ENCODE measurements around the gene AAK1.

AAK1 gene

GRCh38 chr2:69538872-69539548 is 104.5 kb downstream of the AAK1 start:
- no peak for DNase-seq (ENCODE audit: low spot score)

GRCh38 chr2:69538249-69538648 is 105.3 kb downstream of the AAK1 start:
- no peak for DNase-seq (ENCODE audit: low spot score)

GRCh38 chr2:69535817-69536241 is 107.7 kb downstream of the AAK1 start:
- DNase-seq (ENCODE audit: low spot score), result no peak

- no peak for DNase-seq (ENCODE audit: low spot score)
These were observed 112.4 kb downstream of the AAK1 start for GRCh38 chr2:69531186-69531585.

- DNase-seq (ENCODE audit: low spot score), result no peak
These were observed 114.1 kb downstream of the AAK1 start for GRCh38 chr2:69529480-69529879.

GRCh38 chr2:69525261-69525660 is 118.3 kb downstream of the AAK1 start:
- no peak for DNase-seq (ENCODE audit: low spot score)

- DNase-seq (ENCODE audit: low spot score), result no peak
These were observed 118.7 kb downstream of the AAK1 start for GRCh38 chr2:69524799-69525198.

GRCh38 chr2:69521747-69522146 is 121.8 kb downstream of the AAK1 start:
- DNase-seq (ENCODE audit: low spot score), result no peak

- DNase-seq (ENCODE audit: low spot score), result no peak
These were observed 124.7 kb downstream of the AAK1 start for GRCh38 chr2:69518841-69519240.

- no peak for DNase-seq (ENCODE audit: low spot score)
These were observed 126.1 kb downstream of the AAK1 start for GRCh38 chr2:69517410-69517809.

- no peak for DNase-seq (ENCODE audit: low spot score)
These were observed 128.7 kb downstream of the AAK1 start for GRCh38 chr2:69514819-69515218.

- DNase-seq (ENCODE audit: low spot score), result no peak
These were observed 129.1 kb downstream of the AAK1 start for GRCh38 chr2:69514406-69514805.

GRCh38 chr2:69512446-69512845 is 131.1 kb downstream of the AAK1 start:
- DNase-seq (ENCODE audit: low spot score), result no peak

- DNase-seq (ENCODE audit: low spot score), result no peak
These were observed 133.3 kb downstream of the AAK1 start for GRCh38 chr2:69510204-69510603.

- DNase-seq (ENCODE audit: low spot score), result no peak
These were observed 133.8 kb downstream of the AAK1 start for GRCh38 chr2:69509750-69510140.

GRCh38 chr2:69509011-69509749 is 134.4 kb downstream of the AAK1 start:
- DNase-seq (ENCODE audit: low spot score), result no peak

- DNase-seq (ENCODE audit: low spot score), result no peak
These were observed 137.8 kb downstream of the AAK1 start for GRCh38 chr2:69505710-69506109.

GRCh38 chr2:69501301-69501700 is 142.2 kb downstream of the AAK1 start:
- DNase-seq (ENCODE audit: low spot score), result no peak

GRCh38 chr2:69499966-69500365 is 143.6 kb downstream of the AAK1 start:
- DNase-seq (ENCODE audit: low spot score), result no peak

GRCh38 chr2:69499242-69499641 is 144.3 kb downstream of the AAK1 start:
- DNase-seq (ENCODE audit: low spot score), result no peak

GRCh38 chr2:69495861-69496260 is 147.7 kb downstream of the AAK1 start:
- no peak for DNase-seq (ENCODE audit: low spot score)

- DNase-seq (ENCODE audit: low spot score), result no peak
These were observed 148.5 kb downstream of the AAK1 start for GRCh38 chr2:69495008-69495407.

GRCh38 chr2:69494126-69494525 is 149.4 kb downstream of the AAK1 start:
- DNase-seq (ENCODE audit: low spot score), result no peak

Data from SK-N-DZ (cell line).